ENCODE data around the gene VTA1. TPM values are rescaled to one million over a fixed set of nuclear protein-coding genes. Genes with fewer than 3 reads are reported as not detected.

VTA1 gene, protein sequence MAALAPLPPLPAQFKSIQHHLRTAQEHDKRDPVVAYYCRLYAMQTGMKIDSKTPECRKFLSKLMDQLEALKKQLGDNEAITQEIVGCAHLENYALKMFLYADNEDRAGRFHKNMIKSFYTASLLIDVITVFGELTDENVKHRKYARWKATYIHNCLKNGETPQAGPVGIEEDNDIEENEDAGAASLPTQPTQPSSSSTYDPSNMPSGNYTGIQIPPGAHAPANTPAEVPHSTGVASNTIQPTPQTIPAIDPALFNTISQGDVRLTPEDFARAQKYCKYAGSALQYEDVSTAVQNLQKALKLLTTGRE
- 69.0 and 69.4 TPM in 2 replicates for total RNA-seq

GRCh38 chr6:142146828-142147662 lies at the start of gene VTA1, which contains the start of gene NMBR:
Gene VTA1, plus strand, starts transcription at chr6:142147263. Its CDS starts 25 bp downstream, at chr6:142147288.
Gene NMBR, minus strand, starts transcription at chr6:142147122. Its CDS starts 58,464 bp downstream, at chr6:142088658.

DNA sequence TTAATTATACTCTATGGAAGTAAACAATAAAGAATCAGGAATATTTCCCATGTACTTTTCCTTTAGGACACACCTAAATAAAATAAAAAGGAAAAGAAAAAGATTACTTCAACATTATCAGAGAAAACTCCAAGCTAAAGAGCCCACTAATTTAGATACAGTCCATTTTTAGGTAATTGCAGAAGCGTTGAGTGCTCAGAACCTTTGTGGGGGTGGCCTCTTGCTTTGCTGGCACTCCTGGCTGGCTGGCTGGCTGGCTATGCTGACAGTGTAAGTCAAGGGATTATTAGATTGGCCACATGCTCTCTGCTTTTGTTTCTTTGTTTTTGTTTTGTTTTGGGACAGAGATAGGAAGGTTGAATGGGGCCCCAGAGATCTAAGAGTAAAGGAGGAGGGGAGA lies 14.4 kb upstream of the VTA1 start, which contains the start of gene GJE1:
Gene GJE1 (plus strand): TSS at position 301 of the 400 bp plus-strand sequence. CDS start 234 bp downstream, outside the sequence.

Other genes with a start within 250 kb of the VTA1 start
- not detected in 2 replicates for gene GJE1, start 14.3 kb upstream of the VTA1 start, total RNA-seq
- not detected in 2 replicates for gene NMBR, start 141 bp upstream of the VTA1 start, total RNA-seq
- gene ADGRG6, start 154.7 kb downstream of the VTA1 start, total RNA-seq: 0.32 and 0.36 TPM in 2 replicates

Measured in hair follicle dermal papilla cell (primary cell).